Stimulated activated memory B cell treated with anti-CD40 and anti-IgM and Interleukin-4, amounts not matched to agents 10 μg/mL and 1 μg/mL and 100 μg/mL, for 72 hours (primary cell): Measurements from ENCODE around the gene IKZF1.

ENCODE experiments used
- ATAC-seq: fragments of 150-1000 bp; cut with Tn5 transposase; 2 replicates; pipeline ENCODE4 v1.10.0; 2021
- H3K27ac Mint-ChIP-seq: one replicate; pipeline ENCODE4 v1.8.0; 2022; ENCODE audit warnings: mild to moderate bottlenecking, mixed read lengths
- H3K27me3 Mint-ChIP-seq: one replicate; pipeline ENCODE4 v1.8.0; 2022; ENCODE audit warnings: mixed read lengths
- H3K36me3 Mint-ChIP-seq: one replicate; pipeline ENCODE4 v1.8.0; 2022; ENCODE audit warnings: mixed read lengths
- H3K4me1 Mint-ChIP-seq: one replicate; pipeline ENCODE4 v1.8.0; 2022; ENCODE audit warnings: mixed read lengths
- H3K4me3 Mint-ChIP-seq: one replicate; pipeline ENCODE4 v1.8.0; 2022; ENCODE audit warnings: mild to moderate bottlenecking, moderate library complexity, mixed read lengths
- H3K9me3 Mint-ChIP-seq: one replicate; pipeline ENCODE4 v1.8.0; 2022; ENCODE audit warnings: mixed read lengths

The IKZF1 gene

GRCh38 chr7:50298811-50299562 is 5.5 kb upstream of the IKZF1 start:
- no peaks in the 10 kb centered on the region for H3K36me3 Mint-ChIP-seq
- peaks cover 39% of the 10 kb centered on the region for H3K4me1 Mint-ChIP-seq
- ATAC-seq, result no peak
- no peaks in the 10 kb centered on the region for H3K9me3 Mint-ChIP-seq
- H3K27ac Mint-ChIP-seq, result peak overlapping the region; percentile 25
- no peak overlapping the region for H3K4me3 Mint-ChIP-seq
- H3K27me3 Mint-ChIP-seq, result no peaks in the 10 kb centered on the region

- Mint-ChIP-seq H3K4me3 (no peak overlapping the region), H3K4me1 (peaks cover 35% of the 10 kb centered on the region), H3K27ac (peak overlapping the region; percentile 25), H3K27me3 (no peaks in the 10 kb centered on the region), H3K9me3 (no peaks in the 10 kb centered on the region), H3K36me3 (peaks cover 6% of the 10 kb centered on the region)
- no peak for ATAC-seq
These were observed 4.2 kb upstream of the IKZF1 start for GRCh38 chr7:50300336-50300735.

DNA sequence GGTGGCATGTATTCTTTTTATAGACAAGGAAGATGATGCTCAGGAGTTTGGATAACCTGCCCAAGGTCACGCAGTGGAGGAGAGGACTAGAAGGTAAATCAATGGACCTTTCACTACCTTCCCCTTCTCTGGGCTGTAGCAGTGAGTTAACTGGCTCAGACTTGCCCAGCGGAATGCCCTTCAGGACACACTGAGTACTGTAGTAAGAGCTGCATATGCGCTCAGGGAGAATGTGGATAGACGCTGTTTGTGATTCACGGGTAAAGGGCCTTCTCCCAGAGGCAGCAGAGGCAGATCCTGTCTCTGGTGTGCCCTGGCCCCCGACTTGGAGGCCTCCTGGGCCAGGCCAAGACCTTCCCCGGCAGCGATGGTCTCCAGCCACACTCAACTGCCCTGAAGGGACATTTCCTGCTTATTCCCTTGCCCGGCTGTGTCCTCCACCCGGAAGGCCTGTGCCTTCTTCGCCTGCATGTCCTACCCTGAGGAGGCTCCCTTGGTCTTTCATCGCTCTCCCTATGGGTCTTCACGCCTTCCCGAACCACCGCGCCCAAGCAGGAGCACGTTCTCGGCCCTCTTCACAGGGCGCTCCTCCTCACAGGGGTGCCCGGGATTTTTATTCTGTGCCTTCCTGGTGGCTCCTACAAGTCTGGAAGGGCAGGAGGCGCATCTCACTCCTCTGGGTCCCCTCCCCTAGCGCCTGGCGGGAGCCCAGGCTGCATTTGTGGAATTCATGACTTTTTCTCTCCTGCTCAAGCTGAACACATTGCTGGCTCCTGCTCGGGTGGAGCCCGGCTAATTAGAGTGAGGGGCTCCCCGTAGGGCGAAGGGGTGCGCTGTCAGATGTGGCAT is 1.8 kb upstream of the IKZF1 start:
- Mint-ChIP-seq H3K27ac (peak overlapping the region; percentile 25), H3K4me1 (peaks cover 45% of the 10 kb centered on the region), H3K4me3 (peak overlapping the region; percentile 72)

GRCh38 chr7:50303335-50304128 is 984 bp upstream of the IKZF1 start:
- Mint-ChIP-seq H3K4me3 (peak overlapping the region; percentile 72), H3K27ac (peak overlapping the region; percentile 25), H3K9me3 (no peaks in the 10 kb centered on the region), H3K36me3 (peaks cover 23% of the 10 kb centered on the region), H3K4me1 (peaks cover 51% of the 10 kb centered on the region), H3K27me3 (no peaks in the 10 kb centered on the region)
- peak; percentile 64 for ATAC-seq

More for the DNA sequence above, 1.8 kb upstream of the IKZF1 start:
- H3K9me3 Mint-ChIP-seq, result no peaks in the 10 kb centered on the region
- peaks cover 23% of the 10 kb centered on the region for H3K36me3 Mint-ChIP-seq
- no peak for ATAC-seq
- H3K27me3 Mint-ChIP-seq, result no peaks in the 10 kb centered on the region

DNA sequence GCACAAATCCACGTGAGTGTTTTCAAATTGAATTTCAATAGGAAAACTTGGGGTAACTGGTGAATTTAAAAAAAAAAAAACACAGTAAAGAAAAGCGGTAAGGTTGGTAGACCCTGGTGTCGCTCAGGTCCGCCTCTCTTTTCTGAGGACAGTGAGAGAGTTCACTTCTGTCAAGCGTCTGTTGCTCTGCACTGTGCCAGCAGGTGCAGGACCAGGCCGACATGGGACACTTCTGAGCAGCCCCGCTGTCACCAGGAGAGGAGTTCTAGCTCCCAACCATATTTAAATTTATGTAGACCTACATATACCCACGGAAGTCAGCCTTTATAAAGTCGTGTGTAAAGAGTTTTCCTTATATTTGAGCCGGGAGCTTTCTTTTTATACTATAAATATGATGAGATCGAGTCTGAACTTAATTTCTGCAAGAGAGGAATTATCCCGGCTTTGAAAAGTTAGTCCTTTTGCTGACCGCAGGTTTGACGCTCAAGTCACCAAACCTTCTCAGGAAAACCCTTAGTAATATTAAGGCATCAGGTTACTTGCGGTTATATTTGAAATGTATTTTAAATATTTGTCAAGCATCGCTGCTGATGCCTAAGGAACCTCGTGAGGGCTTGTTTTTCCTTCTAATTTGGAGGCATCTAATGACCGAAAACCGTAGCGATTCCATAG is 531 bp downstream of the IKZF1 start:
- Mint-ChIP-seq H3K9me3 (no peaks in the 10 kb centered on the region), H3K27ac (peak overlapping the region; percentile 88), H3K4me3 (peak overlapping the region; percentile 94), H3K4me1 (peaks cover 57% of the 10 kb centered on the region), H3K36me3 (peaks cover 34% of the 10 kb centered on the region), H3K27me3 (no peaks in the 10 kb centered on the region)
- peak; percentile 79 for ATAC-seq

DNA sequence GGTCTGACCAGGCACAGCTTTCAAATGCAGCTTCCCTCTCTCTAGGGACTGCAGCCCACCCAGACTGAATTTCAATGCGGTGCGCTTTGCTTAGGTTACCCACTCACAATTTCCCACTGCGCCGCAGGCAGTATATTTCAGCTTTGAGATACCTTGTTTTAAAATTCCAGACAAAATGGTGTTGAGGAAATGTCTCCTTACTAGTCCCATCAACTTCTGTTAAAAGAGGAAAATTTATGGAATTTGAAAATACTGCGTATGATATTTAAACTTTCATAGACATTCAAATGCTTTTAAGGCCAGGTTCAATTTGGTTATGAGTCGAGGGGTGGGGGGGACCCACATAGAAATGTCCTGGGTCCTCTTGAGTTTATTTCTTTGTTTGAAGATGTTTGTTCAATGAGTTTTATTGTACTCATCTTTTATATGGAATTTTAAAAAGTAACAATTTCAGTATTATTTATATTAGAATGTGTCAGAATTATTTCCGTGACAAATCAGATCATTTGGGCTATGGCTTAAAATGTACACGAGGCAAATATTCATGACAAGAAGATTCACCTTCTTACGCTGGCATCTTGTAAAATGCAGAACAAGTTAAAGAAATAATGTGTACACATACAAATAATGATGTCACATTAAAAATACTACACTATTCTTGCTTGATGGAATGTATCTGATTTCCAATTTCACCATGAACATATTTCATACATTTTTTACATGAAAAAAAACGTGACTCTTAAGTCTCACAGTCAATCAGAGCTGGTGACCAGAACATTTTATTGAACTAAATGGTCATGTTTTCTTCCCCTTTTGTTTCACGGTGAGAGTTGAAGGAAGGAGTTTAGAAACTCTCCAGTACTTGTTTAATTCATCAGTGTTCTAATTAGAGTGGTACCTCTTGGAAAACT is 1.3 kb downstream of the IKZF1 start:
- H3K4me1 Mint-ChIP-seq, result peaks cover 55% of the 10 kb centered on the region
- no peaks in the 10 kb centered on the region for H3K9me3 Mint-ChIP-seq
- H3K36me3 Mint-ChIP-seq, result peaks cover 34% of the 10 kb centered on the region
- H3K4me3 Mint-ChIP-seq, result peak overlapping the region; percentile 94
- no peak for ATAC-seq
- no peaks in the 10 kb centered on the region for H3K27me3 Mint-ChIP-seq
- peak overlapping the region; percentile 88 for H3K27ac Mint-ChIP-seq

GRCh38 chr7:50306494-50307367 is 2.2 kb downstream of the IKZF1 start:
- Mint-ChIP-seq H3K36me3 (peaks cover 34% of the 10 kb centered on the region), H3K27me3 (no peaks in the 10 kb centered on the region), H3K4me3 (peak overlapping the region; percentile 94), H3K9me3 (no peaks in the 10 kb centered on the region), H3K27ac (peak overlapping the region; percentile 88), H3K4me1 (peaks cover 58% of the 10 kb centered on the region)
- no peak for ATAC-seq

GRCh38 chr7:50307368-50308032 is 3.0 kb downstream of the IKZF1 start:
- peaks cover 58% of the 10 kb centered on the region for H3K4me1 Mint-ChIP-seq
- H3K9me3 Mint-ChIP-seq, result no peaks in the 10 kb centered on the region
- peak overlapping the region; percentile 94 for H3K4me3 Mint-ChIP-seq
- peaks cover 34% of the 10 kb centered on the region for H3K36me3 Mint-ChIP-seq
- no peaks in the 10 kb centered on the region for H3K27me3 Mint-ChIP-seq
- peak overlapping the region; percentile 88 for H3K27ac Mint-ChIP-seq
- ATAC-seq, result peak; percentile 28

DNA sequence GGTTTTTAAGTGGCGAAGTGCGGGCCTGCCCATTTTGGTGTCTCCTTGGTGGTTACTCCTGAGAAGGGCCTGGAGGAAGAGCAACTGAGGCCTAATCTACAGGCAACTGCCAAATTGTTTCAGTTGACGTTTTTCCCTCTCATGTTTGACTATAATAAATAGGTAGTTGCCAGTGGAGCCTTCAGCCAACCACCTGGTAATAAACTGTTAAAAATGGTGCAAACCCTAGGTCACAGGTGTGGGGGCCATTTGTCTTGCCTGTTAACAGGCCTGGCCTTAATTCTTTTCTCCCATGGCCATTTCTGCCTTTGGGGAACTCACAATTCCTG is 3.7 kb downstream of the IKZF1 start:
- Mint-ChIP-seq H3K27ac (peak overlapping the region; percentile 88), H3K4me3 (peak overlapping the region; percentile 94), H3K9me3 (no peaks in the 10 kb centered on the region), H3K36me3 (peaks cover 34% of the 10 kb centered on the region), H3K27me3 (no peaks in the 10 kb centered on the region), H3K4me1 (peaks cover 58% of the 10 kb centered on the region)
- ATAC-seq, result no peak

DNA sequence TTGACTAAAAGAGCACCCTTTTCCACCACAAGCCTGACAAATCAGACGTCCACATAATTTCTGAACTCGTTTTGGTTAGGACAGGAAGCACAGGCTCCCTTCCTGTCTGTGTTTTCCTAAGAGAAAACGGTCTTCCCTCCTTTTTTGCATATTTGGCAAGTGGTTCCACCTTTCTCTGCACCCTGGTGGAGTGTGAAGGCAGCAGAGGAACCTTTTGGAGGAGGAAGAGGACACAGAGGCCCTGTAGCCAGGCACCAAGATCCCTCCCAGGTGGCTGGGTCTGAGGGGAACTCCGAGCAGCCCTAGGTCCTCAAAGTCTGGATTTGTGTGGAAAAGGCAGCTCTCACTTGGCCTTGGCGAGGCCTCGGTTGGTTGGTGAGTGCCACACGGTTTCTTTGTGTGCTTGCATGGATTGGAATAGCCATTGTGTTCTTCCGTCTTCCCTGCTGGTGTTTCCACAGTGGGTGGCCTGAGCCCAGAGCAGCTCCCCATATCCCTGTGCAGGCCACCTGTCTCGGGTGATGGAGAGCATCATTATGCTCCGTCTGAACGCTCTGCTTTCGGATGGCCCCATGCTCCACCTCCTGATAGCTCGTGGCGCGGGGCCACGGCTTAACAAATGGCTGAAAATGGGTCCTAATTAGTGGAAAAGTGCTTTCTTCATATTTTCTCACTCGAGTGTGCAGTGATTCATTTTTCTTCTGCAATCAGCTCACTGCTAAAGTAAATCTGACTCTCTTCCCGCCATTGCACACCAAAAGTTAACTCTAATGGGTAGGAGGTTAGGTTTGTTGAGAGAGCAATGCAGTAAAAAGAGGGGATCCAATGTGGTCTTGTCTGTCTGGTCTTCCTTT is 4.2 kb downstream of the IKZF1 start:
- H3K9me3 Mint-ChIP-seq, result no peaks in the 10 kb centered on the region
- no peak for ATAC-seq
- peak overlapping the region; percentile 88 for H3K27ac Mint-ChIP-seq
- no peaks in the 10 kb centered on the region for H3K27me3 Mint-ChIP-seq
- H3K4me1 Mint-ChIP-seq, result peaks cover 61% of the 10 kb centered on the region
- peaks cover 40% of the 10 kb centered on the region for H3K36me3 Mint-ChIP-seq
- H3K4me3 Mint-ChIP-seq, result peak overlapping the region; percentile 94

DNA sequence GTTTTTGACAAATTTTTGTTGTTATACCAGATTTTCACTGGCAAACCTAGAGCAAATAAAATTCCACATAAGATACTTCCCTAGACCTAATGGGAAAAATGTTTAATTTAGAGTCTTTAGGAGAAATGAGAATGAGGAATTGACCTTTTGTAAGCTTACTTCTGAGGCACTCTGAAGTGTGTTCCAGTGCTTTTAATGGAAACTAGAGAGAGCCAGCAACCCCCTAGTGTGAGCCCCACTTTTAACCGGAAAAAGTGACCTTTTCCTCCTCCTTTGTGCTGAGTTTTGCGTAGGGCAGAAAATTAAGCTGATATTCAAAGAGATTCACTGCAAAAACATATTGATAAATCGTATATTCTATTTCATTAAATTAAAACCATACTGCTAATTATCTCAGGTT is 5.2 kb downstream of the IKZF1 start:
- Mint-ChIP-seq H3K4me1 (peaks cover 71% of the 10 kb centered on the region), H3K36me3 (peaks cover 48% of the 10 kb centered on the region), H3K4me3 (peak overlapping the region; percentile 94), H3K27ac (peak overlapping the region; percentile 88), H3K27me3 (no peaks in the 10 kb centered on the region), H3K9me3 (no peaks in the 10 kb centered on the region)
- no peak for ATAC-seq

DNA sequence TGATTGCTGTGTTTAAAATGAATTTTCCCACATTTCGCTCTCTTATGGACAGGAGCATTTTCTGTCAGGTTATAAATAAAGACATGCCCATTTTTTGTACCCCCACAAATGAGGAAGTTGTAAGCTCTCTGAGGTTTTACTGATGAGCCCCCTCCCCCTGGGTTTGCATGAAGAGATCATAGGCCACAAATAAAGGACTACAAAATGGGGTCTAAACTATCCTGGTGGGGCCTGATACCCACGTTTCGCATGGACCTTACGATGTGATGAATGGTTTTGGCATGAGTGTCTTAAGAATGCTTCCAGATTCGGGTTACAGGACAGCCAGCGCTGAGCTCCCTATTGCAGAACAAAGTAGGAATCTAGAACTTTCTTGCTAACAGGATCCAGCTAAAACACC is 5.8 kb downstream of the IKZF1 start:
- no peaks in the 10 kb centered on the region for H3K9me3 Mint-ChIP-seq
- peaks cover 43% of the 10 kb centered on the region for H3K36me3 Mint-ChIP-seq
- H3K4me3 Mint-ChIP-seq, result peak overlapping the region; percentile 94
- H3K27me3 Mint-ChIP-seq, result no peaks in the 10 kb centered on the region
- peak overlapping the region; percentile 88 for H3K27ac Mint-ChIP-seq
- no peak for ATAC-seq
- H3K4me1 Mint-ChIP-seq, result peaks cover 77% of the 10 kb centered on the region
